Activated naive CD8-positive, alpha-beta T cell treated with anti-CD3 and anti-CD28 coated beads, Interleukin-2, amount 50 U/mL, for 24 hours (primary cell): ENCODE measurements around the gene GABRG3.

Experiments used
- ATAC-seq: fragments of 150-1000 bp; cut with Tn5 transposase; one replicate; pipeline ENCODE4 v1.10.0; 2021
- DNase-seq: peaks from one replicate; pipeline ENCODE4 v3.0.0; 2021
- H3K27ac Mint-ChIP-seq: one replicate; pipeline ENCODE4 v1.8.0; 2021; ENCODE audit warnings: mild to moderate bottlenecking, mixed read lengths
- H3K27me3 Mint-ChIP-seq: one replicate; pipeline ENCODE4 v1.8.0; 2021; ENCODE audit warnings: mixed read lengths
- H3K36me3 Mint-ChIP-seq: one replicate; pipeline ENCODE4 v1.8.0; 2021; ENCODE audit warnings: low read depth, mixed read lengths
- H3K4me1 Mint-ChIP-seq: one replicate; pipeline ENCODE4 v1.8.0; 2021; ENCODE audit warnings: mixed read lengths
- H3K4me3 Mint-ChIP-seq: one replicate; pipeline ENCODE4 v1.8.0; 2021; ENCODE audit warnings: mild to moderate bottlenecking, moderate library complexity, mixed read lengths
- H3K9me3 Mint-ChIP-seq: one replicate; pipeline ENCODE4 v1.8.0; 2021; ENCODE audit warnings: mixed read lengths

GABRG3 gene

DNA sequence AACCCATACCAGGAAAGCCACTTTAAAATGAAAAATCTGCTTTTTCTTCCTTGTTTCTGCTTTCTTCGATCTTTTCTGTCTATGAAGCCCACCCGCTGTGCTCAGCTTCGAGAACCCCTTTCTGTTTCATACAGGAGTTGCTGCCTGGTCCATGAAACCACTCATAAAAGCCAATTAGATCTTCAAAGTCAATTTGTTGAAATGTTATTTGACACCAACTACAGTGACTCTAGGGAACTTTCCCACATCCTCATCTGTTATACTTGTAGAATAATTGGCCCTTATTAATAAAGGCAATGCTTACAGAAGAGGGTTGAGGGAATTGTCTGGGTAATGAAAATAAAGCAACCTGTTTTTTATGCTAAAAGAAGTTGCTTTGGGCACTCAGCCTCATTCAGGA, 604.5 kb downstream of the GABRG3 start:
- no peak overlapping the region for H3K27ac Mint-ChIP-seq
- H3K27me3 Mint-ChIP-seq = no peaks in the 10 kb centered on the region
- peaks cover 8% of the 10 kb centered on the region for H3K9me3 Mint-ChIP-seq
- no peaks in the 10 kb centered on the region for H3K36me3 Mint-ChIP-seq
- H3K4me1 Mint-ChIP-seq = no peaks in the 10 kb centered on the region
- no peak overlapping the region for H3K4me3 Mint-ChIP-seq
- ATAC-seq (no peak), DNase-seq (no peak)

- Mint-ChIP-seq H3K27me3 (no peaks in the 10 kb centered on the region), H3K9me3 (peaks cover 8% of the 10 kb centered on the region), H3K36me3 (no peaks in the 10 kb centered on the region), H3K27ac (no peak overlapping the region), H3K4me1 (no peaks in the 10 kb centered on the region), H3K4me3 (no peak overlapping the region)
- no peak for ATAC-seq
- no peak for DNase-seq
Measured at GRCh38 chr15:27576576-27576975, 605.6 kb downstream of the GABRG3 start.

DNA sequence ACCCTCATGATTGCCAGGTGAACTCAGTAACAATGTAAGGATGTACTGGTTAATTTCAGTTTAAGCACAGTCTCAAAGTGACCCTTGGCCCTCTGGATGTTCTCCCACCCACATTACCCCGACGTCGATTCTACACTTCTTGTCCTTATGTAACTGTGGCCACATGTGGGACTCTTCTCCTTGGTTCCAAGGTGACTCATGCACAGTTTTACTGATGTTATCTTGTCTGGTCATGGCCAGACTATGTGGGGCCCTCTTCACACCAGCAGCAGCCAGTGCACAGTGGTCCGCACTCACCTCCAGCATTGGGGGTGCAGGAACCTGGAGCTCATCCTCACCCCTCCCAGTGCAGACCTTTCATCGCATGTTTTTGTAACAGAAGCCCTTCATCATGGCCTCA, 608.8 kb downstream of the GABRG3 start:
- H3K27me3 Mint-ChIP-seq = no peaks in the 10 kb centered on the region
- no peaks in the 10 kb centered on the region for H3K9me3 Mint-ChIP-seq
- H3K27ac Mint-ChIP-seq = no peak overlapping the region
- no peak for DNase-seq
- no peaks in the 10 kb centered on the region for H3K36me3 Mint-ChIP-seq
- ATAC-seq = no peak
- H3K4me1 Mint-ChIP-seq = no peaks in the 10 kb centered on the region
- no peak overlapping the region for H3K4me3 Mint-ChIP-seq

GRCh38 chr15:27582726-27583410, 611.9 kb downstream of the GABRG3 start:
- no peaks in the 10 kb centered on the region for H3K36me3 Mint-ChIP-seq
- H3K9me3 Mint-ChIP-seq = no peaks in the 10 kb centered on the region
- no peaks in the 10 kb centered on the region for H3K4me1 Mint-ChIP-seq
- no peaks in the 10 kb centered on the region for H3K27me3 Mint-ChIP-seq
- no peak overlapping the region for H3K27ac Mint-ChIP-seq
- H3K4me3 Mint-ChIP-seq = no peak overlapping the region
- DNase-seq (no peak), ATAC-seq (no peak)

DNA sequence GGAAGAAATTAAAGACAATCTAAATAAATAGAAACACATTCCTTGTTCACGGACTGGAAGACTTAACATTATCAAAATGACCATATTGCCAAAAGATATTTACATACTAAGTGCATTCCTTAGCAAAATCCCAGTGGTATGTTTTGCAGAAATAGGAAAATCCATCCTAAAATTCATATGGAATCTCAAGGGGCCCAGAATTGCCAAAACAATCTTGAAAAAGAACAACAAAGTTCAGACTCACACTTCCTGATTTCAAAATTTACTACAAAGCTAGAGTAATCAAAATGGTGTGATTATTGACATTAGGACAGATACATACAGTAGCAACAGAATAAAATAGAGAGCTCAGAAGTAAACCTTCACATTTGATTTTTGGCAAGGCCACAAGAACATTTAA, 612.7 kb downstream of the GABRG3 start:
- no peaks in the 10 kb centered on the region for H3K9me3 Mint-ChIP-seq
- no peak overlapping the region for H3K4me3 Mint-ChIP-seq
- no peaks in the 10 kb centered on the region for H3K36me3 Mint-ChIP-seq
- no peak for DNase-seq
- ATAC-seq = no peak
- no peak overlapping the region for H3K27ac Mint-ChIP-seq
- no peaks in the 10 kb centered on the region for H3K4me1 Mint-ChIP-seq
- no peaks in the 10 kb centered on the region for H3K27me3 Mint-ChIP-seq

GRCh38 chr15:27585041-27585640, 614.2 kb downstream of the GABRG3 start:
- ATAC-seq = no peak
- no peaks in the 10 kb centered on the region for H3K27me3 Mint-ChIP-seq
- DNase-seq = no peak
- H3K4me3 Mint-ChIP-seq = no peak overlapping the region
- no peaks in the 10 kb centered on the region for H3K36me3 Mint-ChIP-seq
- H3K9me3 Mint-ChIP-seq = peaks cover 6% of the 10 kb centered on the region
- no peaks in the 10 kb centered on the region for H3K4me1 Mint-ChIP-seq
- no peak overlapping the region for H3K27ac Mint-ChIP-seq

- H3K4me1 Mint-ChIP-seq = no peaks in the 10 kb centered on the region
- no peaks in the 10 kb centered on the region for H3K27me3 Mint-ChIP-seq
- no peak for DNase-seq
- no peaks in the 10 kb centered on the region for H3K36me3 Mint-ChIP-seq
- no peak for ATAC-seq
- H3K27ac Mint-ChIP-seq = no peak overlapping the region
- H3K9me3 Mint-ChIP-seq = peaks cover 6% of the 10 kb centered on the region
- H3K4me3 Mint-ChIP-seq = no peak overlapping the region
Measured at GRCh38 chr15:27587810-27588209, 616.8 kb downstream of the GABRG3 start.

DNA sequence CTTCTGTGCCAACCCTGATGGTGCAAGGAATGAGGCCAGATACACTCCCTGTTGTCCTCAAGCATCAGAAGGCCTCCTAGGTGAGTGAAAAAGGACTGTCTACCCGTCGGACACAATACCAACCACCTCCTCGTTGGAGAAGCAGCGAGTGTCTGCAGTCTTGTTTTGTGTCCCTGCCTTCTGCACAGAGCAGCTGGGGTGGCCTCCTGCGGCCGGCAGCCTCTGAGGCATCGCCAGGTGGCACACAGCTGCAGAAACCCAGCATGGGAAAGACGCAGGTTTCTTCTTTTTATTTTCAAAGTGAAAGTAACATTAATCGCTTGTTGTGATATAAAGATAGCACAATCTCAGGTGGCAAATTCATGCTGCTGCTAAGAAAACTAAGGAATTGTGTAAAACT, 618.3 kb downstream of the GABRG3 start:
- Mint-ChIP-seq H3K9me3 (peaks cover 6% of the 10 kb centered on the region), H3K27me3 (no peaks in the 10 kb centered on the region), H3K36me3 (no peaks in the 10 kb centered on the region), H3K27ac (no peak overlapping the region), H3K4me1 (no peaks in the 10 kb centered on the region), H3K4me3 (no peak overlapping the region)
- DNase-seq (no peak), ATAC-seq (no peak)

- Mint-ChIP-seq H3K27me3 (no peaks in the 10 kb centered on the region), H3K4me3 (no peak overlapping the region), H3K9me3 (peaks cover 6% of the 10 kb centered on the region), H3K36me3 (no peaks in the 10 kb centered on the region), H3K27ac (no peak overlapping the region), H3K4me1 (no peaks in the 10 kb centered on the region)
- ATAC-seq = no peak
- no peak for DNase-seq
Measured at GRCh38 chr15:27589782-27590181, 618.8 kb downstream of the GABRG3 start.
